ENCODE measurements around the gene LDLRAD2.

DNA sequence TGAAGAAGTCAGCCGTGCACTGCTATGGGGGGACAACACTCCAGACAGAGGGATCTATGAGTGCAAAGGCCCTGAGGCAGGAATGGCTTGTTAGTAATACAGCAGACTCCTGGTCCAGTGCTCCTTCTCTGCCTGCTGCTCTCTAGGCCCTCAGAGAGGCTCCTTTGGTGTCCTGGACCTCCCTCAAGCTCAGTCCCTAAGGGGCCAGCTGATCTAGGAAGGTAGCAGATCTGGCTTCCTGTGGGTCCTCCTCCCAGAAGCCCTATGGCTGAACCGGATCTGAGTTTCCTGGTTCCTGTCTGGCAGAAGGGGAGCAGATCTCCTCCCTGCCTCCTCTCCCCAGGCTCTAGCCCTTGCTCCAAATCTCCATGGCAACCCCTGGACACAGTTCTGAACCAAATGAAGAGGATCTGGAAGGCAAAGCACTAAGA is at the start of gene LDLRAD2:
- TF ChIP-seq, protein P1, sequence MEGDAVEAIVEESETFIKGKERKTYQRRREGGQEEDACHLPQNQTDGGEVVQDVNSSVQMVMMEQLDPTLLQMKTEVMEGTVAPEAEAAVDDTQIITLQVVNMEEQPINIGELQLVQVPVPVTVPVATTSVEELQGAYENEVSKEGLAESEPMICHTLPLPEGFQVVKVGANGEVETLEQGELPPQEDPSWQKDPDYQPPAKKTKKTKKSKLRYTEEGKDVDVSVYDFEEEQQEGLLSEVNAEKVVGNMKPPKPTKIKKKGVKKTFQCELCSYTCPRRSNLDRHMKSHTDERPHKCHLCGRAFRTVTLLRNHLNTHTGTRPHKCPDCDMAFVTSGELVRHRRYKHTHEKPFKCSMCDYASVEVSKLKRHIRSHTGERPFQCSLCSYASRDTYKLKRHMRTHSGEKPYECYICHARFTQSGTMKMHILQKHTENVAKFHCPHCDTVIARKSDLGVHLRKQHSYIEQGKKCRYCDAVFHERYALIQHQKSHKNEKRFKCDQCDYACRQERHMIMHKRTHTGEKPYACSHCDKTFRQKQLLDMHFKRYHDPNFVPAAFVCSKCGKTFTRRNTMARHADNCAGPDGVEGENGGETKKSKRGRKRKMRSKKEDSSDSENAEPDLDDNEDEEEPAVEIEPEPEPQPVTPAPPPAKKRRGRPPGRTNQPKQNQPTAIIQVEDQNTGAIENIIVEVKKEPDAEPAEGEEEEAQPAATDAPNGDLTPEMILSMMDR (IDR thresholded peaks at IDR 0.05), result no peak
- TF ChIP-seq POLR2A (IDR thresholded peaks at IDR 0.05), result no peak
